ENCODE results near the gene VSTM2B.

Gene VSTM2B

DNA sequence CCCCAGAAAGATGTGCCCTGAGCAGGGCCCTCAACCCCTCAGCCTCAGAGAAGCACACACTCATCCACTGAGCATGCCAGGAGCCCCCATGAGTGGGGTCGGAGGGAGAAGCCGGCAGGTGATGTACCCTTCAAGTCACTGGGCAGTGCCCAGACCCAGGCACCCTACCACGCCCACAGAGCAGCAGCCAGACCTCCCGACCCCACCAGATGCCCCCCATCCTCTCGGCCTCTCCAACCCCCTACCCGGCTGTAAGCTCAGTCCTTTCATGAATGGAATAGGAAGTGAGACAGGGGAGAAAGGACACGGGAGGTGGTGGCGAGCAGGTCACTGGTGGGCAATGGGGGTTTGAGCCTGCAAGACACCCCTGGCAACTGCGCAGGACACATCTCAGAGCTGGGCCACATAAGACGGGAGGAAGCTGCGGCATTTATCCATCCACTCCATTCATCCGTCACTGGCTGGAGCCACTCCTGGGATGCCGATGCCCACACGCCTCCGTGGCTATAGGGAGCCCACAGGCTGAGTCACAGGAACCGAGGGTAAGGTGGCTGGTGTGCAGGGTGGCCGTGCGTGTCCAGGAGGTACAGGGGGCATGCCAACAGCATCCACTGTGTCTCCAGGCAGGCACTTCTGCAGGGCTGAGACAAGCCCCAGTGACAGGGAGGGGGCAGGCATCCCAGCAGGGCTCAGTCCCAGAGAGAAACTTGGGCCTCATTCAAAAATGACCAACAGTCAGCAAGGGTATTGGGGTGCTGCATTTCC is 23.8 kb upstream of the VSTM2B start:
- no peak overlapping the region for H3K4me3 ChIP-seq (replicated peaks; ENCODE audit: low read depth, low read length)
- TF ChIP-seq, protein P1, sequence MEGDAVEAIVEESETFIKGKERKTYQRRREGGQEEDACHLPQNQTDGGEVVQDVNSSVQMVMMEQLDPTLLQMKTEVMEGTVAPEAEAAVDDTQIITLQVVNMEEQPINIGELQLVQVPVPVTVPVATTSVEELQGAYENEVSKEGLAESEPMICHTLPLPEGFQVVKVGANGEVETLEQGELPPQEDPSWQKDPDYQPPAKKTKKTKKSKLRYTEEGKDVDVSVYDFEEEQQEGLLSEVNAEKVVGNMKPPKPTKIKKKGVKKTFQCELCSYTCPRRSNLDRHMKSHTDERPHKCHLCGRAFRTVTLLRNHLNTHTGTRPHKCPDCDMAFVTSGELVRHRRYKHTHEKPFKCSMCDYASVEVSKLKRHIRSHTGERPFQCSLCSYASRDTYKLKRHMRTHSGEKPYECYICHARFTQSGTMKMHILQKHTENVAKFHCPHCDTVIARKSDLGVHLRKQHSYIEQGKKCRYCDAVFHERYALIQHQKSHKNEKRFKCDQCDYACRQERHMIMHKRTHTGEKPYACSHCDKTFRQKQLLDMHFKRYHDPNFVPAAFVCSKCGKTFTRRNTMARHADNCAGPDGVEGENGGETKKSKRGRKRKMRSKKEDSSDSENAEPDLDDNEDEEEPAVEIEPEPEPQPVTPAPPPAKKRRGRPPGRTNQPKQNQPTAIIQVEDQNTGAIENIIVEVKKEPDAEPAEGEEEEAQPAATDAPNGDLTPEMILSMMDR (IDR thresholded peaks at IDR 0.05; ENCODE audit: low read length, missing control alignments) = no peak
- no peak for DNase-seq (ENCODE audit: low read depth)

DNA sequence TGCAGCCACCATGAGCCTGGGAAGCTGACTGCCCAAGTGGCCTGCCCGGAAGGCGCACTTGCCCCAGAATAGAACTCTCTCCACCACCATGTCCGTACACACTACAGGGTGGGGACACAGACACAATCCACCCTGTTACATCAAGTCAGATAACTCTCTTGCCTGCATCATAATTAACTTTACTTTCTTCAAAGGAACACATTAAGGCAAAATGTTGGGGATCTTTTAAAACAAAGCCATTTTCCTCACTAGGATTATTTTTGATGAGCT is 23.3 kb upstream of the VSTM2B start:
- H3K4me3 ChIP-seq (replicated peaks; ENCODE audit: low read depth, low read length) = no peak overlapping the region
- DNase-seq (ENCODE audit: low read depth) = no peak
- TF ChIP-seq, protein P1 (IDR thresholded peaks at IDR 0.05; ENCODE audit: low read length, missing control alignments) = no peak

DNA sequence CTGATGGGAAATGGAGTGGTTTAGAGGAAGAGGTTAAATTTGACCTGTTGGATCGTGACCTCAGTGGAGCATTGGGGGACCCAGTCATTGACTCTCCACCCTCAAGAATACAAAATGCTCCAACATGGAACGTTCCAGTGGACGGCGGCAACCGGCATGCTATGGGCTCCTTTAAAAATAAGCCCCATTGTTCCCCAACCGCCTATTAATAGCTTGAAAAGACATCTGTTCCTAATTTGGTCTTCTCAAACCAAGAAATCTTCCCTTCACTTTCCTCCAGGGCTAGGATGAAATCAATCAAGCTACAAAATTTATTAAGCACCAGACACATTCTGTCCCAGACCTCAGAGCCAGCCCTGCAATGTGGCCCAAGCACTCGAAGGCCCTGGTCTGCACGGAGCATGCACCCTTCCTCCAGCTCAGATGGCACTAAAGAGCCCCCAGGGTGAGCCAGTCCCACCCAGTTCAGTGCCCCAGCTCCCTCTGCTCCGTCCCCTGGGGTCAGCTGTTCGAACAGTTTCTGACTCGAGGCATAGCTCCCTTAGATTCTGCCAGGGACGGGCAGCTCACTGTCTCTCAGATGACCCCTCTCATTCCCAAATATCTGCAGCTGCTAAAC is 22.5 kb upstream of the VSTM2B start:
- DNase-seq (ENCODE audit: low read depth) = no peak
- H3K4me3 ChIP-seq (replicated peaks; ENCODE audit: low read depth, low read length) = no peak overlapping the region
- TF ChIP-seq, protein P1 (IDR thresholded peaks at IDR 0.05; ENCODE audit: low read length, missing control alignments) = no peak

DNA sequence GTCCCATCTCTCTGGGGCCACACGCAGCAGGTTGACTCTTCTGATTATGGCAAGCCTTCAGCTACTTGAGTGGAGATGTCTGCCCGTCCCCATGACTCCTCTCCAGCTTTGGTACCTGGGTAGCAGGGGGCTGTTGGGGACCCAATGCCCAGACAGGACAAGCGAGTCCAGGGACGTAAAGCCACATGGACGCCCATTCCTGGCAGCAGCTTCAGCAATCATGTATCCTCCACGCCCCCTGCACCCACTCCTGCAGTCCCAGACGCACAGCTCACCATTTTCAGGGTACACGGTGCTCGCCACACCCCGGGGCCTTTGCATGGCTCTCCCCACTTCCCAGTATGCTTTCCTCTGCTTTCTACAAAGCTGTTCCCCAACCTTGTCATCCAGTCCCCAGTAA is 22.0 kb upstream of the VSTM2B start:
- TF ChIP-seq, protein P1 (IDR thresholded peaks at IDR 0.05; ENCODE audit: low read length, missing control alignments) = no peak
- DNase-seq (ENCODE audit: low read depth) = no peak
- H3K4me3 ChIP-seq (replicated peaks; ENCODE audit: low read depth, low read length) = no peak overlapping the region

DNA sequence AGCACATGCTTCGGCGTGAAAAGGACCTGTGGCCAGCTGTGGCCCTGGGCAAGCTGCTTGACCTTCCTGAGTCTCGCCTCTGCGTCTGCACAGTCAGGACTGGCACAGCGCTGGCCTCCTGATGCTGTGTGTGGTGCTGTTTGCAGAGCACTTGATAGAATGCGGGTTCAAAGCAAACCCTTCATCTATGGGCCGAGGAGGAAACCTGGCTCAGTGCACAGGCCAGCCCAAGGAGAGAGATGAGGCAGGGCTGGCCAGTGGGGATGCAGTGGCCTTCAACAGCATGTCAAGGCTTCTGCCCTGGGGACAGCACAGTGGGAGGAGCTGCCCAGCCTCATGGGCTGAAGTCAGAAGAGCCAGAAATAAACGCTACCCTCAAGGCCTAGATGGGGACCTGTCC is 21.3 kb upstream of the VSTM2B start:
- TF ChIP-seq, protein P1 (IDR thresholded peaks at IDR 0.05; ENCODE audit: low read length, missing control alignments) = no peak
- H3K4me3 ChIP-seq (replicated peaks; ENCODE audit: low read depth, low read length) = no peak overlapping the region
- DNase-seq (ENCODE audit: low read depth) = no peak

DNA sequence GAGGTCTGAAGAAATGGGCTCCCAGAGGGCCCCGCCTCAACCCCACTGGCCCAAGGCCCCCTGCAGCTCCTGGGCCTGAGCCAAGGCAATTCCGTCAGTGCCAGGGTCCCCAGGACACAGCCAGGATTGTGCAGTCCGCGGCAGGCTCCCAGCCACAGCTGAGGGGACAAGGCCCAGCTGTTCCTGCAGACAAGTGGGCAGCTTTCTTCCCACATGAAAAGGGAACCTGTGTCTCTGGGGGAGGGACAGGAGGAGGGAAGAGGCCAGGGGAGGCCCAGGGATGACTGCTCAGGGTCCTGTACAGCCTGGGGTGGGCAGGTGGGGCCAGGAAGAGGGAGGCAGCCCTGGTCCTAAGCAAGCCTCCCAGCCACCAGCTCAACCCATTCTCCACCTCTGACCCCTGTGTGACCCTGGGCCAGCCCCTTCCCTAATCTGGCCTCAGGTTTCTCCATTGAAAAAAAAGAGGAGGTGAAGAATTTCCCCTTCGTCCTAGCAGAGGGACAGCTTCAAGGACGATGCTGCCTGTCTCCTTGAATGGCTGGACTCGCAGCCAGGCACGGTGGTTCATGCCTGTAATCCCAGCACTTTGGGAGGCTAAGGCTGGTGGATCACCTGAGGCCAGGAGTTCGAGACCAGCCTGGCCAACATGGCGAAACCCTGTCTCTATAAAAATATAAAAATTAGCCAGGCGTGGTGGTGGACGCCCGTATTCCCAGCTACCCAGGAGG is 20.5 kb upstream of the VSTM2B start:
- H3K4me3 ChIP-seq (replicated peaks; ENCODE audit: low read depth, low read length) = no peak overlapping the region
- no peak for DNase-seq (ENCODE audit: low read depth)
- TF ChIP-seq, protein P1 (IDR thresholded peaks at IDR 0.05; ENCODE audit: low read length, missing control alignments) = no peak
